GM21447 (cell line): ENCODE measurements around the gene SOX4.
A peak's percentile ranks its signal among the peaks of the same experiment; 100 is the strongest.
"Not testable (repeated sequence)": the region's sequence is repeated elsewhere in the genome, so short reads cannot be mapped to it uniquely, and the experiment has no call there.

Source experiments
- ATAC-seq: cut with Tn5 transposase; IDR thresholded peaks from one replicate; pipeline ENCODE4 v1.9.1; 2021; ENCODE audit not compliant: unreplicated experiment

SOX4 gene

DNA sequence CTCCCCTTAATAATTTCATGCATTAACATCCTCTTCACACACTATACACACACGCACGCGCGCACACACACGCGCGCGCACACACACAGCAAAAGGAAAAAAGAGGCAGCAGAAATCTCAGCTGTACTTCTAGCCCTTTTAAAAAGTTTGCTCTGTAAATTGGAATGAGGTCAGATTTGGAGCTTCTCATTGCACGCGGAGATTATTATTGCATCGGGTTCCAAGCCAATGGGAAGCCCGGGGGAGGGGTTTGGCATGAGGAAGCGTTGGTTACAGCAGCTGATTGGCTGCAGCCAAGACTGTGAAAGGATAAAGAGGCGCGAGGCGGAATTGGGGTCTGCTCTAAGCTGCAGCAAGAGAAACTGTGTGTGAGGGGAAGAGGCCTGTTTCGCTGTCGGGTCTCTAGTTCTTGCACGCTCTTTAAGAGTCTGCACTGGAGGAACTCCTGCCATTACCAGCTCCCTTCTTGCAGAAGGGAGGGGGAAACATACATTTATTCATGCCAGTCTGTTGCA lies at the start of gene SOX4:
Gene SOX4 (plus strand): TSS at position 340 of the 515 bp plus-strand sequence. CDS start 784 bp downstream, outside the sequence.
- peak; percentile 68 for ATAC-seq

DNA sequence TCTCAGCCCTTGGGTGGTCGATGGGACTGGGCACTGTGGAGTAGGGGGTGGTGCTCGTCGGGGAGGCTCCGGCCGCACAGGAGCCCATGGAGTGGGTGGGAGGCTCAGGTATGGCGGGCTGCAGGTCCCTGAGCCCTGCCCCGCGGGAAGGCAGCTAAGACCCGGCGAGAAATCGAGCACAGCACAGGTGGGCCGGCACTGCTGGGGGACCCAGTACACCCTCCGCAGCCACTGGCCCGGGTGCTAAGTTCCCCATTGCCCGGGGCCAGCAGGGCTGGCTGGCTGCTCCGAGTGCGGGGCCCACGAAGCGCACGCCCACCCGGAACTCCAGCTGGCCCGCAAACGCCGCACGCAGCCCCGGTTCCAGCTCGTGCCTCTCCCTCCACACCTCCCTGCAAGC lies 41.3 kb upstream of the SOX4 start:
- not testable (repeated sequence) for ATAC-seq

DNA sequence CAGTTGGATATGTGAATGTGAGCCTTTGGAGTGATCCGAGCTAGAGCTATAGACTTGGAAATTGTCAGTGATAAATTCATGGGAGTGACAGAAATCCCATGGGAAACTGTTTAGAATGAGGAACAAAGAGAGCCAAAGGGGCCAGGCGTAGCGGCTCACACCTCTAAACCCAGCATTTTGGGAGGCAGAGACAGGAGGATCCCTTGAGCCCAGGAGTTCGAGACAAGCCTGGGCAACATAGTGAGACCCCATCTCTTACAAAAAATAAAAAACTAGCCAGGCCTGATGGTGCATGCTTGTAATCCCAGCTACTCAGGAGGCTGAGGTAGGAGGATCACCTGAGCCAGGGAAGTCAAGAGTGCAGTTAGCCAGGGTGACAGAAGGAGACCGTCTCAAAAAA lies 39.3 kb upstream of the SOX4 start:
- ATAC-seq: no peak

DNA sequence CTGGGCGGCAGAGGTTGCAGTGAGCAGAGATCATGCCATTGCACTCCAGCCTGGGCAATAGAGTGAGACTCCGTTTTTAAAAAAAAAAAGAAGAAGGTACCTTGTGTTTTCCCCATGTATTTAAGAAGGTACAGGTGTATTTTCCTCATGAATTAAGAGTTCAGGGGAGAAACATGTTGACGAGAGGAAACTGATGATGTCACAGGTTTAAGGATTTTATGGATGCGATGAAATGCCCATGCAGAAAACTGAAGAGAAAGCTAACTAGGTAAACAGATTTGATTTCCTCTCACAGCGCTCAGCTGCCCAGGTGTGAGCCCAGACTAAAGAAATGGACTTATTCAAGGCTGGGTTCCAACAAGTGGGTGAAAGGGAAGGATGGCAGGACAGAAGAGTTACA lies 38.4 kb upstream of the SOX4 start:
- ATAC-seq: no peak

DNA sequence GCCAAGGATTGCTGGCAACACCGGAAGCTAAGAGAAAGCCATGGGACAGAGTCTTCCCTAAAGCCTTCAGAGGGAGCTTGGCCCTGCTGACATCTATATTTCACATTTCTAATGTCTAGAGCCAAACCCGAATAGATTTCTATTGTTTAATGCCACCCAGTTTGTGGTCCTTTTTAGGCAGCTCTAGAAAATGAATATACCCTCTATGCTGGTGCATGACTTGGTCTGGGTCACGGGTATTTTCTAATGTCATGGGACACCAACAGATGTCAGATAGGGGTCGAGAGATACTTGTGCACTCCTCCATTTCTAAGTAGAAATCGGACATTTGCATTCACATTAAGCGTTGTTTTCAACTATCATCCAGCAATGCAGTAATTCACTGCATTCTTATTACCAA lies 37.0 kb upstream of the SOX4 start:
- ATAC-seq: no peak

DNA sequence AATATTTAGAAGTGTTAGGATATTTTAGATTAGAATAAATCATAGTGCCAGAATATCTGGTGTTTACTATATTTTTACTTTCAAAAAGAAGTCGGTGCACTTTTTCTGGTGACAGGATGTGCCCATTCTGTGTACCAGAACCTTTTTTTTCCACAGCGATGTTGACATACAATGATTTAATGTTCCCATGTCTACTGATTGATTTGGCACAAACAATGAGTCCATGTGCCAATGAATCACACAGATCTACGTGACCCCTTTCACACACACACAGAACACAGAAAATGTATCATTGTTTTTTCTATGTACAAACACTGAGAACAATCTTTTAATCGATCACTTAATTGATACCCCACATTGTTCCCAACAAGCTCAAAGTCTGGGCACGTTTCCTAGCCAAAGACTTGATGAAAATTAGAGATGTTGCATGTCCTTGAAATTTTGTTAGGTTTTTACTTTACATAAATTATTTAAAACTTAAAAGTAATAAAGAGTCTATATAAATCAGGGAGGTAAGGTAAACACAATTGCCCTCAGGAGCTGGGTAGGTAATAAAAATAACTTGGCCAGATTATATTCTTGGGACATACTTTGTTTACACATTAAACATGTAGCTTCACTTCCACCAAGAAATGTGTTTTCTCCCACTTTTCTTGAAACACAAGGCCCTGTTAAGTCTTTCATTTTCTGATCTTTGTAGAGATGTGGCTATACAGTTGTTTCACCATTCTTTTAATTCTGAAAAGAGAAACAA lies 36.4 kb upstream of the SOX4 start:
- no peak for ATAC-seq

DNA sequence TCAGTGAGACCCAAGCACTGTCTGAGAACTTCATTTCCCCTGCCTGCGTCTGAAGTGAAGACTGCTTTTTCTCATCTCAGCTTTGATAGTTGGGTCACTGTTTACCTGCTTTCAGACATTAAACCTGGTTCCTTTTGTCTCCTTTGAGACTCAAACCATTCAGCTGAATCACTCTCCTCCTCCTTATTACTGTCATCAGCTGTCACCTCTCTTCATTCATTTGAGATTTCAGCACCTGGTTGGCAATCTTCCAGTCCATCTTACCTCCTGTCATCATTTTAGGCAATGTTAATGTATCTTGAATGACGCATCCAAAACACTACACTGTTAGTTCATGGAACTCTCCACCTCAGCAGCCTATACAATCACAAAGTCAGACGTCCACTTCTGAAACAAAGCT lies 34.3 kb upstream of the SOX4 start:
- no peak for ATAC-seq

DNA sequence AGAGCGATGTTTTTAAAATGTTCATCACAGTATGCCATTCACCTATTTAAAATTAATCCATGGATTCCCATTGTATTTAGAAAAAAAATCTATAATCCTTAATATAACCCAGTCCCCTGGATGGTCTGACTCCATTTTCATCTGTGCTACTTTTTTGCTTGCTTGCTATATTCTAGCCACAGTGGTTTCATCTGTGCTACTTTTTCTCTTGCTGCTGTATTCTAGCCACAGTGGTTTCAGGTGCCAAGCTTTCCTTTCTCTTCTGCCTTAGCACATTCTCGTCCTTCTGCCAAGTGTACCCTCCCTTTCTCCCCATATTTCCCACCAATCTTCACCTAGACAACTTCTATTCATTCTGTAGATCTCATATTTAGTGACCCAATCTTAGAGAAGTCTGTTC lies 33.3 kb upstream of the SOX4 start:
- ATAC-seq: no peak

DNA sequence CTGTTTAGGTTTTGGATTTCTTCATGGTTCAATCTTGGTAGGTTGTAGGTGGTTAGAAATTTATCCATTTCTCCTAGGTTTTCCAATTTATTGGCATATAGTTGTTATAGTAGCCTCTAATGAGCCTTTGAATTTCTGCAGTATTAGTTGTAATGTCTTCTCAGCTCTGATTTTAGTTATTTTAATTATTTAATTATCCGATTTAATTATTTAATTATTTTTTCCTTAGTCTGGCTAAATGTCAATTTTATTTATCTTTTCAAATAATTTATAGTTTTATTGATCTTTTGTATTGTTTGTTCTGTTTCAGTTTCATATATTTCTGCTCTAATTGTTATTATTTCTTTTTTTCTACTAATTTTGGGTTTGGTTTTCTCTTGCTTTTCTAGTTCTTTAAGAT lies 28.1 kb upstream of the SOX4 start:
- no peak for ATAC-seq

DNA sequence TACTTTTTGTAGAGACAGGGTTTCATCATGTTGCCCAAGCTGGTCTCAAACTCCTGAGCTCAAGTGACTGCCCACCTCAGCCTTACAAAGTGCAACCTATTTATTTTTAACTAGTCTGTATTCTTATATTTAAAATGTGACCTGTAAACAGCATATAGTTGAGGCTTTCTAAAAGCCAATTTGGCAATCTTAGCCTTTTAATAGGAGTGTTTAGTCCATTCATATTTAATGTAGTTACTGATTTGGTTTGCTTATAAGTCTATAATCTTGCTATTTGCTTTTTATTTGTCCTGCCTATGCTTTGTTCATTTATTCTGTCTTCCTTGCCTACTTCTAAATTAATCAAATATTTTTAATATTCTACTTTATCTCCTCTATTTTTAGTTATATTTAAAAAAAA lies 15.0 kb upstream of the SOX4 start:
- ATAC-seq: no peak

DNA sequence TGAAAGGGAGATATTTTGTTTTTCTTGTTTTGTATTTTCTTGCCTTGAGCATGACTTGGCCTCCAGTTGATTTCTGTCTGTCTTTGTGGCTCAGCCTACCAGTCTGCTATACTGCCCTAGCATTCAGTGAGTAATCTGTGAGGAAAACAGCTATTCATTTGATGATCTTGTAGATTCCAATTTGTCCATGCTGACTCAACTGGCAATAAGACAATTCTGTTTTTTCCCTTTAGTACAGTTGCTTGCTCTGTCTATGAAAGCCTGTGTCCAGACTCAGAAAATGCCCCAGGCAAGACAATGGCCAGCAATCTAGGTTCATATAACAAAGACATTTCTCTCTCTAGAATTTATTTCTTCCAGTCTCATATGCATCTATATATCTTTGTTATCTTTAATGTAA lies 10.9 kb upstream of the SOX4 start:
- no peak for ATAC-seq

DNA sequence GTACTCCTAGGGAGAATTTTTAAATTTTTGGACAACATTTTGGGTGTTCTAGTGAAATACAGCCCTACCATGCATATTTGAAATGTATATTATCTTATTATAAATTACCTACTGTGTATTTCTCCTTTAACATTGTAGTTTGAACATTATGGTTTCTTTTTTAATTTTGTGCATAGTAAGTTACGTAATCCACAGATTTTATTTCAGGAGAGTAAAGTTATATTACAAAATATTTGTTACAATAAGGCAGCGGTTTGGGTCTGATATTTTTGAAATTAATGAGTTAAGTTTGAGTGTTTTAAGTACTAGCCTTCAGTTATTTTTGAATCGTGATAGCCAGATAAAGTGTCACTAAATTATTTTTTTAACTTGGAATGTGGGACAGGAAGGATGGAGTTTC lies 7.3 kb upstream of the SOX4 start:
- ATAC-seq: no peak

DNA sequence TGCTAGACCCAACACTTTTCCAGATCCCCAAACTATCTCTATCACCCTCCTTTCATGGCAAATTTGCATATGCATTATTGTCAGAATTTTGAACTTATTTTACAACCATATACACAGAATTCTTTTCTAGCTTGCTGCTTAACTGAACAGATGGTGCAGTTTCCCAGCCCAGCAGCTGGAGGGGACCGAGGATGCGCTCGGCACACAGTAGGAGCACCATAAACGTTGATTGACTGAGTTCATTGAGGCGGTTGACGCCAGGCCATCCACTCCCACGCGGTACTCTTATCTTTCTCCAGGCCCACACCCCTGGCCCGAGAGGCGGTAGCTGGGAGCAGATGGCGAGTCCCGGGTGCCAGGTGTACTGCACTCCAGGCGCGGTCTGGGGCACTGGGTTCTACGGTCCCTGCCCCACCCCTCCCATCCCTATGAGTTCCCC lies 6.8 kb upstream of the SOX4 start:
- ATAC-seq: peak; percentile 7

DNA sequence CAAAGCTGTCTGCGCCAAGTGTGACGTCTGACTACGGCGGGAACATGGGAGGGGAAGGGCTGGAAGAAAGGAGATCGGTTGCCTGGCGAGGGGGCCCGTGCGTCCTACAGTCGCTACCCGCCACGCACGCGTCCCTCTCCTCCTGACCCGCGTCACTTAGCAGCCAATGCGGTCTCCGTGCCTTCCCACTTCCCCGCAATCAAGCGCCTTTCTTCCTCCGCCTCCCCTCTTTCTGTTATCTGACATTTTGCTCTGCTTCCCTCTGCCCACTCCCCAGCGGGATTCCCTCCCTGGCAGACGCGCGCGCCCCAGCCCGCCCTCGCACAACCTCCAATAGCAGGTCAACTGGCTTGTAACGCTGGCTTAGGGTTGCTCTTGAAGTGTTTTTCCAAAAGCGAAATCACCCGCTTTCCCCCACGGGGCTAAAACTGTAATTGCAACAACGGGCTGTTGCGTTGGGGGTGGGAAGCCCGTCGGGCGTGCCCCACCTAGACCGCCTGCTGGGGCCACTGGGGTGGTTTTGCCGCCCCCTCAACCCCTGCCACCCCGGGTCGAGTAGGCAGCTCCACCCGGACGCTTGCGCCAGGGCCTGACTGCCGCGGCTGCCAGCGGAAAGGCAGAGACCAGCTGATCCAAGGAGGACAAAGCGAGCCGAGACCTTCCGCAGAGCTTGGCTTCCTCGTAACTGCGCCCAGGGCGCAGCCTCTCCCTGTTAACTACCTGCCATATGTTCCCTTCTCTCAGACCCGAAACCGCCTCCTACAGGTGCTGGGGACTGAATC lies 6.2 kb upstream of the SOX4 start:
- peak; percentile 36 for ATAC-seq

DNA sequence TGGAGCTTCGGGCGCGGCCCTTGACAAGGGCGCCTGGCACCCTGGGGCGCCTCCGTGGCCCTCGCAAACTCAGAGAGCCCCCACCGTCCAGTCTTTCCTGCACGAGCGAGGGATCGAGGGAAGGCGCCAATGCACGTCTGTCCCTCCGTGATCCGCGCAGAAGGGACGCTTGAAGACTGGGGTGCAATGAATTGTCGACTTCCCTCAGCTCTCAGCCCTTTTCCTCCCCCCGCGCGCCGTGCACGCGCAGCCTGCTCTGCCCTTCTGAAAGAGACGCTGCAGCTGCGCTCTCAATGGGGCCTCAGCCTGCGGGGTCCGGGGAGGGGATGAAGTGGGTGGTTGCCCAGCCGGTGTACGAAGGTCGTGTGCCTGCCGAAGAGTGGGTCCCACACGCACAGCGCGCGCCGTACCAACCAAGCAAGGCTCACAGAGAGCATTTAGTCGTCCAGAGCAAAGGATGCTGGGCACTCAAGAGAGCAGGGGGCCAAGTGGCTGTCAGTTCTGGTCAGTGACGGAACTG lies 5.5 kb upstream of the SOX4 start:
- peak; percentile 41 for ATAC-seq

DNA sequence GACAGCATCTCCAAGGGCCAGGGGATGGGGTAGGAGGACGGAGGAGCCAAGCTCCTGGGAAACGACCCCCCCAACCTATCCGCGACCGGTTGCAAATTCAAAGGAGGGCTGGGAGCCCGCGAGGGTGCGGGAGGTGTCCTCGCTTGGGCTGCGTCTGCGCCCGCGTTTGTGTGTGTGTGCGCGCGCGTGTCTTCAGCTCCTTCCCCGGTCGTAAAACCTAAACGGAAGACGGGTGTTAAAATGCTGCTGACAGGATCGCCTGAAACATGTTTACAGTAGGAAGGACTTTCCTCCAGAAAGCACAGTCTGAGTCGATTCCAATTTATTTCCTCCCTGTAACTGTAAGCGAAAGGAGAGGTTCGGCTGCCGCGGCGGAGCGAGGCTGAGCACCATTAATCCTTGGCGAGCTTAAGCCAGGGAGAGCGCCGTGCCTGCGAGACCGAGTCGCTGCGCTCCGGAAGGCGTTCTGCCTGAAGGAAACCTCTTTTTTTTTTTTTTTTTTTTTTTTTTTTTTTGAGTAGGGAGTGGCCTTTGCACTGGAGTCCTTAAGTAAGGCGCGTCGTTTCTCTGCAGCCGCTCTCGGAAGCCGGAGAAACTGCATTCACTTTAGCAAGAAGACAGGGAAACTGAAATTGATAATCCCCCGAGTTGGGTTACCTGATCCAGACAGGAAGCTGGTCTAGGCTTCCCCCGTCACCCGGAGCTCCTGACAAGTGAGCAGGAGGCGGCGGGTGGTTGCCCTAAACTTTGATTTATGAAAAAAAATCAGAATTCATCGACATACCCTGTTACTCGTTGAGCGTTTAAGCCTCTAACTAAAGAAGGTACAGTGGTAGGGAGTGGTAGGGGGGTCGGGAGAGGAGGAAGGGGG lies 4.8 kb upstream of the SOX4 start:
- ATAC-seq: peak; percentile 19

DNA sequence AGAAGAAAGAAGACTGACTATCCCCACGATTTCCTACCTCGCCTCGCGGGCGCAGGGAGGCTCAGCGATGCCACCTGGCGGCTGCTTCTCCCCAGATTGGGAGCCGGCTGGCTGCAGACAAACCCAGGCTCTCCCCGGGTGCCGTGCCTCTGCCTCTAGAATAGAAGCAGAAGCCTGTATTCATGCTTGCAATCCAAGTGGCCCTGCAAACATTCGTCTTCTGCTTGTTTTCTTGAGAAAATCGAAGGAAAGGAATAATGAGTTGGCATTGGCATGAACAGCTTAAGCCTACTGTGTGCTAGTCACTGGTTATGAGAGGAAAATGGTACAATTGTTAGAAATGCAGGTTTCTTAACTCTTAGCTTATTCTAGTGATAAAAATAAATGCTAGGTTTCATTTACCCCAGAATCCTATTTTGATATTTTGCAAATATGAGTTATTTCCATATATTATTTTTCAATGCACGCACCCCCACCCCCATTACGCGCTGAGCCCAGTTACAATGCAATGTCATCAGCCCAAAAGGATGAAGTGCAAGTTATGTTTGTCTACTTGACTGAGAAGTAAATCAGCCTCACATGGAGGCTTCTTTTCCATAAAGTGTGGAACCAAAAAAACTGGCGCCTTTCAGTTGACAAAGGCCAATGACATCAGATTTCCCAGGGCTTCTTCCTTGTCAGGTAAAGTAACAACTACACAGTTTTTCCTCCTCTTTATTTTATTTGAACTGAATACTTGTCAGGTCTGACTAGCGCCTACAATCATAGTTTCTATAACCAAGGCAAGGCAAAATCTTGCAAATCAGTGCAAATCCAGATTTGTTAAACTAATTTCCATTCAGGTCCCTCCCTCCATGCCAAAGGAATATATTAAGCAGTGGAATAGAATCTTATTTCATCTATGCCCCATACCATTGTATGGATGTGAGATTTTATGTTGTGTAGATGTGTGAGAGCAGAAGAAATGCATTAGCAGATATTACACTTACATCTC lies 3.9 kb upstream of the SOX4 start:
- ATAC-seq: peak; percentile 25

DNA sequence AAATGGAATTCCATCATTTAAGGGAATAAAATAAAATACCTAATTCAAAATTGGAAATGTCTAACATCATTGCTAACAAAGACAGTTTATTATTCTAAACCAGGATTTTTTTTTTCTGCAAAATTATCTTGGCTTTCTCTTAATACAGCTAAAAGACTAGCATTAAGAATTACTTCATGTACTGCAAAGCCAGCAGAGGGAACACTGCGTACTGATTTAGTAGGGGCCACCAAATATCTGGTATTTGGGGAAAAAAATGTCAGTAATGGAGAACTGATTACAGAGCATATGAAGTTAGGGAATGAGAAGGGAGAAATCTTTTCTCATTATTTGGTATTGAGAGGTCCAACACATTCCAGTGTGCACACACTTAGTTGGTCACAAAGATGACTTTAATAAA lies 3.2 kb upstream of the SOX4 start:
- no peak for ATAC-seq

DNA sequence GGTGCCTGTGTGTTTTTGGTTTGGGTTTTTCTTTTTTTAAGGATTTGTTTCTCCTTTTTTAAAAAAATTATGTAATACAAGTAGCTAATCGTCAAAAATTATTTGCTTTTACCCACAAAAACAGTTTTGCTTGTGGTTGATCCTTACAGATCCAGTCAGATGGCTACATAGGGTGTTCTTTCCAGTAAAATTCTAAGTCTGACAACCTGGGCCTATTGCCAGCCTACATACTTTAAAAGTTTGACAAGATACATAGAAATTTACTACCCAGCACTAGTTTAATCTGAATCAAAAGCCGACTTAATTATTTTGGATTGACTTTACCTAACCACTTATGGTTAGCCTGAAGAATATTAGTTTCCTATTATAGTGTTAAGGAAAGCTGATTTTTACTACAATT lies 2.1 kb upstream of the SOX4 start:
- ATAC-seq: no peak

DNA sequence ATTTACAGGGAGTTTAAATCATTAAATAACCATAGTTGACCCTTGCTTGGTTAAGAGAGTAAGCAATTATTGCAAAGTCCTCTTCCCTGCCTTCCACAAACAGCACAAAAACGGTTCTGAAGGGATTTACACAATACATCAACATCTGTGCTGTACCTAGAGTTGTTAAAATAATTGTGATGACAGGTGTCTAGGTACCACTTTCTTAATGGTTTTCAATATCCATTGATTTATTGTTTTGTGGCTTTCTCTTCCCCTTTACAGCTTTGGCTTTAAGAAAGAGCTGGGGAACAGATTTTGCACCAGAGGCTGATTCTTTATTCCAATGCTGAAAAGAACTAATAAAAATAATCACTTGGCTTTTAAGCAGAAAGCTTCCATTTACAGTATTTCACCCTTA lies 598 bp upstream of the SOX4 start:
- ATAC-seq: no peak
